ENCODE results near the gene PARD3B.

The PARD3B gene

DNA sequence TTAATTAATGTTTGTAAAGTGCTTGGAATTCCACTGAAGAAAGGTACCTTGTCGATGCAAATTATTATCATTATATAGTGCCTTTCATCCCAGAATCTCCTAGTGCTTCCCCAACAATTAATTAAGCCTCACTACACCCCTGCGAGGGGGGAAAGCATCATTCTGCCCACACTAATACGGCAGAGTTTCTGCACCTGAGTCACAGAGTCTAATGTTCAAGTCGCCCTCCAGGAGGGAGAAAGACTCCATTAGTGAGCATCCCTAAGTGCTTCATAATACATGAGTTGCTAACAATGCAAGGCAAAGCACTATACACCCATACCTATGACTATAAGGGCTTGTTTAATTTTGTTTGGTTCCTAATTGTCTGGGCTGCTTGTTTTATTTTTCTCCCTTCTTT lies 1111.7 kb downstream of the PARD3B start:
- Histone ChIP-seq H3K79me2 (ENCODE audit: control insufficient read depth, low read length) (no peaks in the 10 kb centered on the region), H3K9me3 (ENCODE audit: control insufficient read depth, insufficient read depth, low read length) (no peaks in the 10 kb centered on the region), H3K9me2 (replicated peaks; ENCODE audit: control insufficient read depth, low read length) (no peaks in the 10 kb centered on the region), H3K27ac (ENCODE audit: low read depth, low read length) (no peak overlapping the region), H3K36me3 (ENCODE audit: control insufficient read depth, low read length) (no peaks in the 10 kb centered on the region), H3F3A (ENCODE audit: control insufficient read depth, insufficient read depth) (no peaks in the 10 kb centered on the region), H3K27me3 (ENCODE audit: control insufficient read depth, low read length) (0 out of 2 replicates have a peak, but pooled peaks cover 3% of the 10 kb centered on the region), H3K4me1 (ENCODE audit: control insufficient read depth, low read length) (peaks cover 6% of the 10 kb centered on the region), H4K20me1 (ENCODE audit: control insufficient read depth, insufficient read depth, low read depth, low read length) (no peaks in the 10 kb centered on the region), H3K4me3 (ENCODE audit: low read length) (no peak overlapping the region), H3K4me2 (ENCODE audit: low read length) (no peak overlapping the region)
- TF ChIP-seq, protein P1, sequence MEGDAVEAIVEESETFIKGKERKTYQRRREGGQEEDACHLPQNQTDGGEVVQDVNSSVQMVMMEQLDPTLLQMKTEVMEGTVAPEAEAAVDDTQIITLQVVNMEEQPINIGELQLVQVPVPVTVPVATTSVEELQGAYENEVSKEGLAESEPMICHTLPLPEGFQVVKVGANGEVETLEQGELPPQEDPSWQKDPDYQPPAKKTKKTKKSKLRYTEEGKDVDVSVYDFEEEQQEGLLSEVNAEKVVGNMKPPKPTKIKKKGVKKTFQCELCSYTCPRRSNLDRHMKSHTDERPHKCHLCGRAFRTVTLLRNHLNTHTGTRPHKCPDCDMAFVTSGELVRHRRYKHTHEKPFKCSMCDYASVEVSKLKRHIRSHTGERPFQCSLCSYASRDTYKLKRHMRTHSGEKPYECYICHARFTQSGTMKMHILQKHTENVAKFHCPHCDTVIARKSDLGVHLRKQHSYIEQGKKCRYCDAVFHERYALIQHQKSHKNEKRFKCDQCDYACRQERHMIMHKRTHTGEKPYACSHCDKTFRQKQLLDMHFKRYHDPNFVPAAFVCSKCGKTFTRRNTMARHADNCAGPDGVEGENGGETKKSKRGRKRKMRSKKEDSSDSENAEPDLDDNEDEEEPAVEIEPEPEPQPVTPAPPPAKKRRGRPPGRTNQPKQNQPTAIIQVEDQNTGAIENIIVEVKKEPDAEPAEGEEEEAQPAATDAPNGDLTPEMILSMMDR (IDR thresholded peaks at IDR 0.05; ENCODE audit: low read depth, low read length, poor library complexity, severe bottlenecking): no peak
- no peak for TF ChIP-seq EZH2phosphoT487 (IDR thresholded peaks at IDR 0.05; ENCODE audit: borderline replicate concordance, low read length)

DNA sequence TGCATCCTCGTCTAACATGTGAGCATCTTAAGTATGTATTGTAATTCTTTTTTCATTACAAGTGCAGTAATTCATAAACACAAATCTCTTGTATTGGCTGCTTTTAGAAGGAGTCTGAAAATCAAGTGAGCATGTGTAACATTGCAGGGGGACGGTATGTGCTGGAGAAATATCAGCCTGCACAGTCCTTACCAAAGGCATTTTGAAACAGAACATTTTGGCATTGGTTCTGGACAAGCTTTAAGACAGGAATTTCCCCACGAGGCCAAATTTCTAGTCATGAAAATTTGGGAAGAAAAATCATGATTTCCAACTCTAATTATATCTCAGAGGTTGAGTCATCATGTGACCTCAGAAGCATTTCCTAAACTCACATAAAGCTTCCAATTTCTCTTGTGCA lies 1112.3 kb downstream of the PARD3B start:
- peaks cover 6% of the 10 kb centered on the region for H3K4me1 ChIP-seq (ENCODE audit: control insufficient read depth, low read length)
- H3K4me3 ChIP-seq (ENCODE audit: low read length): no peak overlapping the region
- no peaks in the 10 kb centered on the region for H3K79me2 ChIP-seq (ENCODE audit: control insufficient read depth, low read length)
- H3K9me3 ChIP-seq (ENCODE audit: control insufficient read depth, insufficient read depth, low read length): no peaks in the 10 kb centered on the region
- TF ChIP-seq, protein P1 (IDR thresholded peaks at IDR 0.05; ENCODE audit: low read depth, low read length, poor library complexity, severe bottlenecking): no peak
- TF ChIP-seq EZH2phosphoT487 (IDR thresholded peaks at IDR 0.05; ENCODE audit: borderline replicate concordance, low read length): no peak
- no peaks in the 10 kb centered on the region for H3K36me3 ChIP-seq (ENCODE audit: control insufficient read depth, low read length)
- H3F3A ChIP-seq (ENCODE audit: control insufficient read depth, insufficient read depth): no peaks in the 10 kb centered on the region
- no peak overlapping the region for H3K4me2 ChIP-seq (ENCODE audit: low read length)
- no peak overlapping the region for H3K27ac ChIP-seq (ENCODE audit: low read depth, low read length)
- no peaks in the 10 kb centered on the region for H4K20me1 ChIP-seq (ENCODE audit: control insufficient read depth, insufficient read depth, low read depth, low read length)
- H3K9me2 ChIP-seq (replicated peaks; ENCODE audit: control insufficient read depth, low read length): no peaks in the 10 kb centered on the region
- peaks cover 3% of the 10 kb centered on the region; the same call in 1 of the 2 replicates for H3K27me3 ChIP-seq (ENCODE audit: control insufficient read depth, low read length)

DNA sequence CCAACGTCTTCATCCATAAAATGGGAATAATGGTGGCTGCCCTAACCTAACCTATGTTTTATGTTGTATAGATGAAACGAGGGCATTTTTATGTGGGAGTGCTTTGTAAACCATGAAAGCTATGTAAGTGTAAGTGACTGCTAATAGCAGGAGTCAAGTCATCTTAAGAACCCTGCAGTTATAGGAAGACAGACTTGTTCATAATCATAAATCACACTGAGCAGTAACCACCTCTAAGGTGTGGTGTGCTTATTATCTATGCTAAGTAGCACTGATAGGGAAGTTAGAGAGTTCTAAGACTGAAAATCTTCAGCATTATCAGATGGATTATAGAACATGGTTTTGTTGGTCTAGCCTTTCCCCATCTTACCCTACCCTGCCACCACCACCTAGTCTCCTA lies 1112.8 kb downstream of the PARD3B start:
- no peak overlapping the region for H3K4me3 ChIP-seq (ENCODE audit: low read length)
- no peaks in the 10 kb centered on the region for H3K79me2 ChIP-seq (ENCODE audit: control insufficient read depth, low read length)
- H3K4me1 ChIP-seq (ENCODE audit: control insufficient read depth, low read length): peaks cover 6% of the 10 kb centered on the region
- H3K27me3 ChIP-seq (ENCODE audit: control insufficient read depth, low read length): peaks cover 3% of the 10 kb centered on the region; the same call in 1 of the 2 replicates
- H4K20me1 ChIP-seq (ENCODE audit: control insufficient read depth, insufficient read depth, low read depth, low read length): no peaks in the 10 kb centered on the region
- H3K27ac ChIP-seq (ENCODE audit: low read depth, low read length): no peak overlapping the region
- no peaks in the 10 kb centered on the region for H3K9me2 ChIP-seq (replicated peaks; ENCODE audit: control insufficient read depth, low read length)
- H3K36me3 ChIP-seq (ENCODE audit: control insufficient read depth, low read length): no peaks in the 10 kb centered on the region
- H3K4me2 ChIP-seq (ENCODE audit: low read length): no peak overlapping the region
- TF ChIP-seq EZH2phosphoT487 (IDR thresholded peaks at IDR 0.05; ENCODE audit: borderline replicate concordance, low read length): no peak
- TF ChIP-seq, protein P1 (IDR thresholded peaks at IDR 0.05; ENCODE audit: low read depth, low read length, poor library complexity, severe bottlenecking): no peak
- H3K9me3 ChIP-seq (ENCODE audit: control insufficient read depth, insufficient read depth, low read length): no peaks in the 10 kb centered on the region
- no peaks in the 10 kb centered on the region for H3F3A ChIP-seq (ENCODE audit: control insufficient read depth, insufficient read depth)
